Activated CD4-positive, alpha-beta memory T cell treated with anti-CD3 and anti-CD28 coated beads, Interleukin-2, amount 10 ng/mL, durations not matched to agents 7 days and 5 days (primary cell): ENCODE measurements around the gene SH3RF3. TPM values are rescaled to one million over a fixed set of nuclear protein-coding genes. Genes with fewer than 3 reads are reported as not detected.

Experiments
- CTCF ChIA-PET: fragments of 350-600 bp; sonication (Branson Sonifier 250); formaldehyde crosslinking; loops from one replicate; lab custom pipeline; 2021; ENCODE audit warnings: antibody characterized with exemption, inconsistent platforms; lab: Charles Lee
- POLR2A ChIA-PET: fragments of 350-600 bp; sonication (Branson Sonifier 250); formaldehyde crosslinking; loops from one replicate; lab custom pipeline; 2021; ENCODE audit warnings: antibody characterized with exemption; lab: Charles Lee
- DNase-seq: peaks from one replicate; pipeline ENCODE4 v3.0.0-alpha.2; 2020
- H3K27ac Mint-ChIP-seq: one replicate; pipeline ENCODE4 v1.8.0; 2021; ENCODE audit warnings: mild to moderate bottlenecking, mixed read lengths
- H3K27me3 Mint-ChIP-seq: one replicate; pipeline ENCODE4 v1.8.0; 2021; ENCODE audit warnings: mixed read lengths
- H3K36me3 Mint-ChIP-seq: one replicate; pipeline ENCODE4 v1.8.0; 2021; ENCODE audit warnings: low read depth, mixed read lengths
- H3K4me1 Mint-ChIP-seq: one replicate; pipeline ENCODE4 v1.8.0; 2021; ENCODE audit warnings: mixed read lengths
- H3K4me3 Mint-ChIP-seq: one replicate; pipeline ENCODE4 v1.8.0; 2021; ENCODE audit warnings: mild to moderate bottlenecking, mixed read lengths
- H3K9me3 Mint-ChIP-seq: one replicate; pipeline ENCODE4 v1.8.0; 2021; ENCODE audit warnings: mixed read lengths
- total RNA-seq, 2 experiments: library from RNA; stranded (reverse); gene quantifications; one replicate each; pipeline ENCODE4 v1.2.3, GENCODE V29; 2021

Gene SH3RF3
- total RNA-seq, 2 experiments from 2014 or later, result 0.23 to 0.45 TPM

GRCh38 chr2:109513749-109514588 is 385.0 kb downstream of the SH3RF3 start:
- Mint-ChIP-seq H3K27me3 (peaks cover 7% of the 10 kb centered on the region), H3K27ac (no peak overlapping the region), H3K4me3 (no peak overlapping the region), H3K9me3 (no peaks in the 10 kb centered on the region), H3K4me1 (peaks cover 16% of the 10 kb centered on the region), H3K36me3 (no peaks in the 10 kb centered on the region)
- CTCF ChIA-PET, result interaction anchor here (0.6 to 1.2 kb wide), 2 partner anchors 387 to 420 kb away, joined by 5 read pairs; no protein-coding TSS in a partner anchor
- DNase-seq, result peak; percentile 42
- POLR2A ChIA-PET, result interaction anchor here (1.2 kb wide), 1 partner anchor 300 kb away, joined by 3 read pairs; no protein-coding TSS in a partner anchor

- H3K36me3 Mint-ChIP-seq, result no peaks in the 10 kb centered on the region
- H3K4me3 Mint-ChIP-seq, result no peak overlapping the region
- DNase-seq, result no peak
- H3K27me3 Mint-ChIP-seq, result peaks cover 7% of the 10 kb centered on the region
- ChIA-PET POLR2A (interaction anchor here (1.2 kb wide), 1 partner anchor 301 kb away, joined by 3 read pairs; no protein-coding TSS in a partner anchor), CTCF (interaction anchor here (0.6 kb wide), 1 partner anchor 421 kb away, joined by 5 read pairs; no protein-coding TSS in a partner anchor)
- no peaks in the 10 kb centered on the region for H3K9me3 Mint-ChIP-seq
- no peak overlapping the region for H3K27ac Mint-ChIP-seq
- peaks cover 16% of the 10 kb centered on the region for H3K4me1 Mint-ChIP-seq
Observed at GRCh38 chr2:109514857-109515256, 385.9 kb downstream of the SH3RF3 start.

GRCh38 chr2:109516445-109517117 is 387.6 kb downstream of the SH3RF3 start:
- ChIA-PET POLR2A (no interaction called here), CTCF (no interaction called here)
- Mint-ChIP-seq H3K27me3 (peaks cover 7% of the 10 kb centered on the region), H3K4me3 (no peak overlapping the region), H3K36me3 (no peaks in the 10 kb centered on the region), H3K27ac (no peak overlapping the region), H3K9me3 (no peaks in the 10 kb centered on the region), H3K4me1 (peaks cover 16% of the 10 kb centered on the region)
- no peak for DNase-seq

GRCh38 chr2:109517118-109517889 is 388.3 kb downstream of the SH3RF3 start:
- no peak for DNase-seq
- Mint-ChIP-seq H3K36me3 (no peaks in the 10 kb centered on the region), H3K9me3 (no peaks in the 10 kb centered on the region), H3K4me1 (peaks cover 16% of the 10 kb centered on the region), H3K4me3 (no peak overlapping the region), H3K27me3 (peaks cover 7% of the 10 kb centered on the region), H3K27ac (no peak overlapping the region)
- ChIA-PET CTCF (no interaction called here), POLR2A (no interaction called here)

GRCh38 chr2:109519513-109519912 is 390.5 kb downstream of the SH3RF3 start:
- no peak overlapping the region for H3K27ac Mint-ChIP-seq
- no peak for DNase-seq
- no peaks in the 10 kb centered on the region for H3K9me3 Mint-ChIP-seq
- ChIA-PET CTCF (no interaction called here), POLR2A (no interaction called here)
- H3K4me3 Mint-ChIP-seq, result no peak overlapping the region
- peaks cover 2% of the 10 kb centered on the region for H3K4me1 Mint-ChIP-seq
- no peaks in the 10 kb centered on the region for H3K27me3 Mint-ChIP-seq
- no peaks in the 10 kb centered on the region for H3K36me3 Mint-ChIP-seq

GRCh38 chr2:109521233-109522062 is 392.4 kb downstream of the SH3RF3 start:
- Mint-ChIP-seq H3K27me3 (no peaks in the 10 kb centered on the region), H3K9me3 (no peaks in the 10 kb centered on the region), H3K4me3 (no peak overlapping the region), H3K27ac (no peak overlapping the region), H3K4me1 (no peaks in the 10 kb centered on the region), H3K36me3 (no peaks in the 10 kb centered on the region)
- no peak for DNase-seq
- POLR2A ChIA-PET, result no interaction called here
- CTCF ChIA-PET, result no interaction called here

- Mint-ChIP-seq H3K4me1 (no peaks in the 10 kb centered on the region), H3K27me3 (no peaks in the 10 kb centered on the region), H3K9me3 (no peaks in the 10 kb centered on the region), H3K36me3 (no peaks in the 10 kb centered on the region), H3K4me3 (no peak overlapping the region), H3K27ac (no peak overlapping the region)
- CTCF ChIA-PET, result no interaction called here
- POLR2A ChIA-PET, result no interaction called here
- no peak for DNase-seq
Observed at GRCh38 chr2:109522063-109522374, 393.0 kb downstream of the SH3RF3 start.

- no peaks in the 10 kb centered on the region for H3K27me3 Mint-ChIP-seq
- POLR2A ChIA-PET, result no interaction called here
- H3K9me3 Mint-ChIP-seq, result no peaks in the 10 kb centered on the region
- DNase-seq, result no peak
- CTCF ChIA-PET, result no interaction called here
- no peak overlapping the region for H3K4me3 Mint-ChIP-seq
- no peaks in the 10 kb centered on the region for H3K4me1 Mint-ChIP-seq
- H3K27ac Mint-ChIP-seq, result no peak overlapping the region
- H3K36me3 Mint-ChIP-seq, result no peaks in the 10 kb centered on the region
Observed at GRCh38 chr2:109523121-109523520, 394.1 kb downstream of the SH3RF3 start.

GRCh38 chr2:109523536-109524361 is 394.7 kb downstream of the SH3RF3 start:
- no peak overlapping the region for H3K4me3 Mint-ChIP-seq
- DNase-seq, result no peak
- no peaks in the 10 kb centered on the region for H3K4me1 Mint-ChIP-seq
- H3K9me3 Mint-ChIP-seq, result no peaks in the 10 kb centered on the region
- CTCF ChIA-PET, result no interaction called here
- H3K27me3 Mint-ChIP-seq, result no peaks in the 10 kb centered on the region
- no peaks in the 10 kb centered on the region for H3K36me3 Mint-ChIP-seq
- H3K27ac Mint-ChIP-seq, result no peak overlapping the region
- POLR2A ChIA-PET, result no interaction called here

GRCh38 chr2:109525836-109526235 is 396.8 kb downstream of the SH3RF3 start:
- Mint-ChIP-seq H3K4me1 (no peaks in the 10 kb centered on the region), H3K27ac (no peak overlapping the region), H3K4me3 (no peak overlapping the region), H3K36me3 (no peaks in the 10 kb centered on the region), H3K9me3 (no peaks in the 10 kb centered on the region), H3K27me3 (peaks cover 9% of the 10 kb centered on the region)
- POLR2A ChIA-PET, result no interaction called here
- CTCF ChIA-PET, result no interaction called here
- DNase-seq, result no peak

- no peak for DNase-seq
- POLR2A ChIA-PET, result no interaction called here
Observed at GRCh38 chr2:109526442-109526970, 397.5 kb downstream of the SH3RF3 start.

More at GRCh38 chr2:109526442-109526970, 397.5 kb downstream of the SH3RF3 start:
- no peaks in the 10 kb centered on the region for H3K4me1 Mint-ChIP-seq
- H3K4me3 Mint-ChIP-seq, result no peak overlapping the region
- CTCF ChIA-PET, result interaction anchor here (0.9 kb wide), 1 partner anchor 16 kb away, joined by 4 read pairs; no protein-coding TSS in a partner anchor
- no peak overlapping the region for H3K27ac Mint-ChIP-seq
- no peaks in the 10 kb centered on the region for H3K9me3 Mint-ChIP-seq
- H3K36me3 Mint-ChIP-seq, result no peaks in the 10 kb centered on the region
- H3K27me3 Mint-ChIP-seq, result peaks cover 9% of the 10 kb centered on the region
